ENCODE results near the gene KCNQ1. TPM values are rescaled to one million over a fixed set of nuclear protein-coding genes. Genes with fewer than 3 reads are reported as not detected.

KCNQ1 gene
- total and polyA plus RNA-seq, 2 of the 13 experiments (the other 11 are each of a cell fraction or from before 2014, with no cell fraction given): 0.02 to 0.08 TPM

GRCh38 chr11:2865922-2866577 is 421.2 kb downstream of the KCNQ1 start:
- FAIRE-seq: no peak
- in situ Hi-C loops (cut with HindIII; ENCODE audit: extremely low pct_ligation_motif_present, low pct_unique_long_range_greater_than_20kb): no loop called here
- POLR2A ChIA-PET: no interaction called here

GRCh38 chr11:2867142-2867541 is 422.3 kb downstream of the KCNQ1 start:
- Histone ChIP-seq H3K79me2 (ENCODE audit: insufficient read depth, low read length) (no peaks in the 10 kb centered on the region), H3K4me1 (ENCODE audit: insufficient read depth, low read length) (no peaks in the 10 kb centered on the region), H4K20me1 (ENCODE audit: insufficient read depth, low read length) (peaks cover 4% of the 10 kb centered on the region; the same call in 1 of the 2 replicates), H3K9me3 (ENCODE audit: low read length) (no peaks in the 10 kb centered on the region), H3K27me3 (ENCODE audit: control insufficient read depth in 1 of 2, insufficient read depth in 2 of 2, low read length in 2 of 2) (peaks cover 3 to 26% of the 10 kb centered on the region in 2 experiments), H3K27ac (ENCODE audit: extremely low read length, insufficient read depth, low read length) (no peak overlapping the region), H3K4me2 (ENCODE audit: low read depth, low read length) (no peak overlapping the region), H3K9ac (ENCODE audit: insufficient read depth, low read depth, low read length) (no peak overlapping the region), H3K36me3 (replicated peaks in 1 of 2; ENCODE audit: control insufficient read depth in 1 of 2, insufficient read depth in 2 of 2, low read length in 2 of 2) (no peaks in the 10 kb centered on the region), H3K4me3 (replicated peaks in 1 of 3; ENCODE audit: insufficient read depth in 1 of 3, low read depth in 2 of 3, low read length in 3 of 3) (no peak overlapping the region), H2AFZ (ENCODE audit: low read length) (no peak overlapping the region)
- in situ Hi-C loops (cut with HindIII; ENCODE audit: extremely low pct_ligation_motif_present, low pct_unique_long_range_greater_than_20kb) (no loop called here), intact Hi-C loops (cut with micrococcal nuclease; ENCODE audit: unreplicated experiment) (no loop called here)
- FAIRE-seq: no peak
- ChIA-PET POLR2A (no interaction called here), CTCF (ENCODE audit: low intra/inter-chr PET ratio, low total read pairs) (no interaction called here)
- 50% methylated on average over 2 of the region's 5 CpGs for WGBS (ENCODE audit: low lambda C conversion rate)
- no TSS peak for BruUV-seq (replicated peaks)
- ATAC-seq: no peak
- no peak for DNase-seq (ENCODE audit: low spot score)
- TF ChIP-seq HNRNPLL (IDR thresholded peaks at IDR 0.05; ENCODE audit: low read depth, low read length, poor library complexity, severe bottlenecking) (no peak), ZNF788 (CRISPR knock-in tag; IDR thresholded peaks at IDR 0.05; ENCODE audit: borderline replicate concordance) (no peak), PRDM4 (CRISPR knock-in tag; IDR thresholded peaks at IDR 0.05; ENCODE audit: borderline replicate concordance) (no peak), ZBTB21 (CRISPR knock-in tag; IDR thresholded peaks at IDR 0.05) (no peak), ELF3 (CRISPR knock-in tag; IDR thresholded peaks at IDR 0.05) (no peak), PRPF4 (IDR thresholded peaks at IDR 0.05; ENCODE audit: low read depth, low read length, poor library complexity, severe bottlenecking) (no peak), SOX6 (IDR thresholded peaks at IDR 0.05) (no peak), SOX6 (CRISPR knock-in tag; IDR thresholded peaks at IDR 0.05) (no peak), ZNF879 (CRISPR knock-in tag; IDR thresholded peaks at IDR 0.05) (no peak), NBN (conservative IDR thresholded peaks at IDR 0.05) (no peak), KAT2B (IDR thresholded peaks at IDR 0.05; ENCODE audit: borderline replicate concordance, low read depth, low read length) (no peak), RBM22 (optimal IDR thresholded peaks at IDR 0.05; ENCODE audit: low read length) (no peak), PPARG (CRISPR knock-in tag; conservative IDR thresholded peaks at IDR 0.05) (no peak), STAG1 (CRISPR knock-in tag; IDR thresholded peaks at IDR 0.05) (no peak), ATF3 (CRISPR knock-in tag; IDR thresholded peaks at IDR 0.05) (no peak), ZNF333 (CRISPR knock-in tag; IDR thresholded peaks at IDR 0.05; ENCODE audit: borderline replicate concordance) (no peak), ZNF431 (CRISPR knock-in tag; IDR thresholded peaks at IDR 0.05; ENCODE audit: borderline replicate concordance, low read depth) (no peak)

More at GRCh38 chr11:2865922-2866577, 421.2 kb downstream of the KCNQ1 start:
- no TSS peak for BruUV-seq (replicated peaks)
- peaks cover 2% of the 10 kb centered on the region for H3K4me1 ChIP-seq (ENCODE audit: insufficient read depth, low read length)
- H3K79me2 ChIP-seq (ENCODE audit: insufficient read depth, low read length): no peaks in the 10 kb centered on the region
- no peaks in the 10 kb centered on the region for H3K36me3 ChIP-seq (replicated peaks in 1 of 2; ENCODE audit: control insufficient read depth in 1 of 2, insufficient read depth in 2 of 2, low read length in 2 of 2)
- CTCF ChIA-PET (ENCODE audit: low intra/inter-chr PET ratio, low total read pairs): interaction anchor here (0.6 kb wide), 1 partner anchor 403 kb away, joined by 3 read pairs; no protein-coding TSS in a partner anchor
- ATAC-seq (no peak), DNase-seq (ENCODE audit: low spot score) (no peak)
- H3K9me3 ChIP-seq (ENCODE audit: low read length): no peaks in the 10 kb centered on the region
- intact Hi-C loops (cut with micrococcal nuclease; ENCODE audit: unreplicated experiment): no loop called here
- H3K4me3 ChIP-seq (replicated peaks in 1 of 3; ENCODE audit: insufficient read depth in 1 of 3, low read depth in 2 of 3, low read length in 3 of 3): no peak overlapping the region
- H3K27ac ChIP-seq (ENCODE audit: extremely low read length, insufficient read depth, low read length): no peak overlapping the region
- WGBS (ENCODE audit: low lambda C conversion rate): 56% methylated on average over 11 of the region's 11 CpGs
- peaks cover 3 to 22% of the 10 kb centered on the region in 2 experiments for H3K27me3 ChIP-seq (ENCODE audit: control insufficient read depth in 1 of 2, insufficient read depth in 2 of 2, low read length in 2 of 2)
- H2AFZ ChIP-seq (ENCODE audit: low read length): no peak overlapping the region
- TF ChIP-seq YEATS4 (CRISPR knock-in tag; IDR thresholded peaks at IDR 0.05; ENCODE audit: borderline replicate concordance) (no peak), ZNF768 (CRISPR knock-in tag; IDR thresholded peaks at IDR 0.05) (peak; percentile 96)
- peaks cover 4% of the 10 kb centered on the region; the same call in 1 of the 2 replicates for H4K20me1 ChIP-seq (ENCODE audit: insufficient read depth, low read length)
- H3K4me2 ChIP-seq (ENCODE audit: low read depth, low read length): no peak overlapping the region
- no peak overlapping the region for H3K9ac ChIP-seq (ENCODE audit: insufficient read depth, low read depth, low read length)

Measured in HepG2 (cell line).